Fibroblast of lung (primary cell): ENCODE data around the gene CKMT1A. TPM values are rescaled to one million over a fixed set of nuclear protein-coding genes. Genes with fewer than 3 reads are reported as not detected.
"Not testable (repeated sequence)": the region's sequence is repeated elsewhere in the genome, so short reads cannot be mapped to it uniquely, and the experiment has no call there.

Source experiments
- DNase-seq, 2 donors: peaks; one replicate each; pipeline versions ENCODE4 v3.0.0 to v3.0.0-alpha.2; 2010; ENCODE audit warnings: low read depth in 2 of 2
- H2AFZ ChIP-seq: 2 replicates; pipeline ENCODE4 v1.5.1; 2012; ENCODE audit warnings: low read length, control low read depth, inconsistent platforms
- H3K27ac ChIP-seq: 2 replicates; pipeline ENCODE4 v1.5.1; 2011; ENCODE audit warnings: low read length, control low read depth; ENCODE audit not compliant: insufficient read depth
- H3K27me3 ChIP-seq: 2 replicates; pipeline ENCODE4 v1.5.1; 2011; ENCODE audit warnings: mild to moderate bottlenecking, low read length; ENCODE audit not compliant: control insufficient read depth, insufficient read depth
- H3K36me3 ChIP-seq: 2 replicates; pipeline ENCODE4 v1.5.1; 2011; ENCODE audit warnings: low read length; ENCODE audit not compliant: control insufficient read depth, insufficient read depth
- H3K4me1 ChIP-seq: 2 replicates; pipeline ENCODE4 v1.5.1; 2011; ENCODE audit warnings: low read length; ENCODE audit not compliant: control insufficient read depth, insufficient read depth; ENCODE audit errors: extremely low read depth
- H3K4me2 ChIP-seq: 2 replicates; pipeline ENCODE4 v1.5.1; 2011; ENCODE audit warnings: low read length, control low read depth; ENCODE audit not compliant: insufficient read depth; ENCODE audit errors: extremely low read depth
- H3K4me3 ChIP-seq, 4 experiments: fragments of 200-600 bp in 1 of 4; sonication (generic) in 1 of 4; replicated peaks in 1 of 4; 2 replicates each; pipeline ENCODE4 v1.5.1; 2011 to 2016; ENCODE audit warnings: low read length in 4 of 4, low read depth in 3 of 4, mild to moderate bottlenecking in 3 of 4, control low read depth in 2 of 4, inconsistent platforms in 1 of 4, mixed read lengths in 1 of 4; ENCODE audit not compliant: insufficient read depth in 1 of 4; ENCODE audit errors: control extremely low read depth in 1 of 4
- H3K79me2 ChIP-seq: 2 replicates; pipeline ENCODE4 v1.5.1; 2012; ENCODE audit warnings: mild to moderate bottlenecking, low read length, inconsistent platforms; ENCODE audit not compliant: control insufficient read depth, insufficient read depth
- H3K9ac ChIP-seq: 2 replicates; pipeline ENCODE4 v1.5.1; 2011; ENCODE audit warnings: mild to moderate bottlenecking, low read length, control low read depth; ENCODE audit not compliant: insufficient read depth
- H3K9me3 ChIP-seq: 2 replicates; pipeline ENCODE4 v1.5.1; 2012; ENCODE audit warnings: low read depth, low read length; ENCODE audit not compliant: control insufficient read depth, insufficient read depth
- H4K20me1 ChIP-seq: 2 replicates; pipeline ENCODE4 v1.5.1; 2011; ENCODE audit warnings: low read length; ENCODE audit not compliant: control insufficient read depth, insufficient read depth; ENCODE audit errors: extremely low read depth
- CTCF ChIP-seq, 2 donors: IDR thresholded peaks in 1 of 2; conservative IDR thresholded peaks in 1 of 2; 1 replicate in 1 of 2; 2 replicates in 1 of 2; pipeline ENCODE4 v1.5.1; 2011 to 2012; ENCODE audit warnings: low read length in 2 of 2, control low read depth in 1 of 2, inconsistent platforms in 1 of 2, low read depth in 1 of 2, mild to moderate bottlenecking in 1 of 2
- EZH2 ChIP-seq: IDR thresholded peaks from 2 replicates; pipeline ENCODE4 v1.5.1; 2012; ENCODE audit warnings: low read length, control low read depth, mild to moderate bottlenecking; ENCODE audit errors: missing control alignments
- polyA plus RNA-seq, 2 donors: library from polyadenylated mRNA; depleted of rRNA in 1 of 2; stranded (reverse) in 1 of 2; unstranded in 1 of 2; fragments of >200 nt; gene quantifications; 2 replicates each; pipeline ENCODE4 v1.2.1, GENCODE V29; 2011 to 2012; ENCODE audit warnings: missing spikeins in 1 of 2
- total RNA-seq: library from RNA; depleted of rRNA; stranded (reverse); fragments of >200 nt; gene quantifications from 2 replicates; pipeline ENCODE4 v1.2.1, GENCODE V29; 2014

The CKMT1A gene
- total and polyA plus RNA-seq, 2 donors (not counting 1 experiment from before 2014, with no cell fraction given) = 0.03 TPM; not detected in 1

GRCh38 chr15:43702174-43702573 lies 8.5 kb downstream of the CKMT1A start:
- Histone ChIP-seq H3K9me3 (no peaks in the 10 kb centered on the region), H3K36me3 (no peaks in the 10 kb centered on the region), H3K9ac (no peak overlapping the region), H3K79me2 (no peaks in the 10 kb centered on the region), H4K20me1 (no peaks in the 10 kb centered on the region), H2AFZ (no peak overlapping the region), H3K4me3 (no peak overlapping the region), H3K4me2 (no peak overlapping the region), H3K27me3 (peaks cover 6% of the 10 kb centered on the region), H3K27ac (no peak overlapping the region), H3K4me1 (no peaks in the 10 kb centered on the region)
- TF ChIP-seq EZH2 (no peak), CTCF (conservative IDR thresholded peaks at IDR 0.05 in 1 of 2, IDR thresholded peaks at IDR 0.05 in 1 of 2; ENCODE audit: low read depth in 1 of 2, low read length in 2 of 2) (no peak)
- no peak for DNase-seq

GRCh38 chr15:43702701-43703424 lies 9.2 kb downstream of the CKMT1A start:
- TF ChIP-seq EZH2 (no peak), CTCF (conservative IDR thresholded peaks at IDR 0.05 in 1 of 2, IDR thresholded peaks at IDR 0.05 in 1 of 2; ENCODE audit: low read depth in 1 of 2, low read length in 2 of 2) (no peak)
- no peaks in the 10 kb centered on the region for H3K9me3 ChIP-seq
- no peaks in the 10 kb centered on the region for H3K4me1 ChIP-seq
- no peak overlapping the region for H3K4me3 ChIP-seq
- no peaks in the 10 kb centered on the region for H4K20me1 ChIP-seq
- H3K27ac ChIP-seq = no peak overlapping the region
- H3K4me2 ChIP-seq = no peak overlapping the region
- H3K9ac ChIP-seq = no peak overlapping the region
- no peak for DNase-seq
- H2AFZ ChIP-seq = no peak overlapping the region
- no peaks in the 10 kb centered on the region for H3K36me3 ChIP-seq
- H3K27me3 ChIP-seq = peaks cover 6% of the 10 kb centered on the region
- H3K79me2 ChIP-seq = no peaks in the 10 kb centered on the region

GRCh38 chr15:43710431-43711131 lies 16.9 kb downstream of the CKMT1A start:
- not testable (repeated sequence) for H2AFZ ChIP-seq, DNase-seq, H3K79me2 ChIP-seq, H3K4me1 ChIP-seq, H3K4me2 ChIP-seq, H3K4me3 ChIP-seq, H3K27ac ChIP-seq, H3K9ac ChIP-seq, H3K27me3 ChIP-seq, H3K9me3 ChIP-seq, H4K20me1 ChIP-seq, H3K36me3 ChIP-seq
